Upper lobe of left lung (tissue), 4 donors: ENCODE results near the gene ARHGEF10L.

Source experiments
- POLR2A ChIP-seq, 4 donors: fragments of 450-650 bp; IDR thresholded peaks; one replicate each; pipeline ENCODE4 v1.5.1; 2016 to 2017; ENCODE audit warnings: antibody characterized with exemption in 4 of 4, mild to moderate bottlenecking in 2 of 4
- POLR2AphosphoS5 ChIP-seq, 2 donors: sonication (generic); formaldehyde crosslinking; IDR thresholded peaks; one replicate each; pipeline ENCODE4 v1.5.1; 2017; ENCODE audit warnings: antibody characterized with exemption in 2 of 2
- TF ChIP-seq, protein P1 (sequence below), 6 experiments: fragments of 450-650 bp in 4 of 6; fragments of 200-600 bp in 2 of 6; sonication (generic) in 2 of 6; IDR thresholded peaks; one replicate each; pipeline ENCODE4 v1.5.1; 2016 to 2019; ENCODE audit warnings: antibody characterized with exemption in 6 of 6

DNA sequence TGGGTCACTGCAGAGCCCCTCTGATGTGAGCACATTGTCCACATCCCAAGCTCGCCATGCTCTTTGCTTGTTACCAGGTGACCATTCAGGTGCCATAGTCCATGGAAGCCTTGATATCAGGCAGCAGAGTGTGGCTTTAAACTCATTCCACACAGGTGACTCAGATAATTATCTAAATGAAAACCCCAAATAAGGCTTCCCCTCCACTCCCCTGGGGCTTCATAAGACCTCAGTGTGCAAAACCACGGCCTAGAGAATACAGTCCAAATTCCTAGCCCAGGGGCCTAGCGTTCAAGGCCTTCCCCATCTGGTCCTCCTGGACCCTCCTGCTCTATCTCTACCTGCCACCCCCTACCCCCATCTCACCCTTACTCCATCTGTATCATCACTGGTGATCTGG lies 97.1 kb downstream of the ARHGEF10L start:
- TF ChIP-seq, protein P1, sequence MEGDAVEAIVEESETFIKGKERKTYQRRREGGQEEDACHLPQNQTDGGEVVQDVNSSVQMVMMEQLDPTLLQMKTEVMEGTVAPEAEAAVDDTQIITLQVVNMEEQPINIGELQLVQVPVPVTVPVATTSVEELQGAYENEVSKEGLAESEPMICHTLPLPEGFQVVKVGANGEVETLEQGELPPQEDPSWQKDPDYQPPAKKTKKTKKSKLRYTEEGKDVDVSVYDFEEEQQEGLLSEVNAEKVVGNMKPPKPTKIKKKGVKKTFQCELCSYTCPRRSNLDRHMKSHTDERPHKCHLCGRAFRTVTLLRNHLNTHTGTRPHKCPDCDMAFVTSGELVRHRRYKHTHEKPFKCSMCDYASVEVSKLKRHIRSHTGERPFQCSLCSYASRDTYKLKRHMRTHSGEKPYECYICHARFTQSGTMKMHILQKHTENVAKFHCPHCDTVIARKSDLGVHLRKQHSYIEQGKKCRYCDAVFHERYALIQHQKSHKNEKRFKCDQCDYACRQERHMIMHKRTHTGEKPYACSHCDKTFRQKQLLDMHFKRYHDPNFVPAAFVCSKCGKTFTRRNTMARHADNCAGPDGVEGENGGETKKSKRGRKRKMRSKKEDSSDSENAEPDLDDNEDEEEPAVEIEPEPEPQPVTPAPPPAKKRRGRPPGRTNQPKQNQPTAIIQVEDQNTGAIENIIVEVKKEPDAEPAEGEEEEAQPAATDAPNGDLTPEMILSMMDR (IDR thresholded peaks at IDR 0.05): no peak
- TF ChIP-seq POLR2A (IDR thresholded peaks at IDR 0.05) (no peak), POLR2AphosphoS5 (IDR thresholded peaks at IDR 0.05) (no peak)
